ENCODE measurements around the gene TP63. TPM values are rescaled to one million over a fixed set of nuclear protein-coding genes. Genes with fewer than 3 reads are reported as not detected.

Gene TP63
- total and polyA plus RNA-seq, 8 donors, result 0.45 to 2.7 (median 0.84) TPM

- no peak for ATAC-seq
- no peak overlapping the region for H3K4me3 ChIP-seq
- H3K27me3 ChIP-seq, result no peaks in the 10 kb centered on the region
- intact Hi-C loops (cut with DNase I), result no loop called here
- H3K36me3 ChIP-seq, result no peaks in the 10 kb centered on the region
- H3K9me3 ChIP-seq, result no peaks in the 10 kb centered on the region
- no peak overlapping the region for H3K27ac ChIP-seq
- no peak for DNase-seq
- no peaks in the 10 kb centered on the region for H3K4me1 ChIP-seq
- TF ChIP-seq CTCF (IDR thresholded peaks at IDR 0.05), result no peak
These were observed 67.6 kb downstream of the TP63 start for GRCh38 chr3:189698811-189699210.

- H3K9me3 ChIP-seq, result no peaks in the 10 kb centered on the region
- H3K27me3 ChIP-seq, result no peaks in the 10 kb centered on the region
- H3K36me3 ChIP-seq, result no peaks in the 10 kb centered on the region
- intact Hi-C loops (cut with DNase I), result no loop called here
- ATAC-seq (peak; percentile 87), DNase-seq (no peak)
- no peak for TF ChIP-seq CTCF (IDR thresholded peaks at IDR 0.05)
- no peak overlapping the region for H3K27ac ChIP-seq
- no peaks in the 10 kb centered on the region for H3K4me1 ChIP-seq
- no peak overlapping the region for H3K4me3 ChIP-seq
These were observed 68.7 kb downstream of the TP63 start for GRCh38 chr3:189699885-189700284.

- no peak for DNase-seq
- no peak for TF ChIP-seq CTCF (IDR thresholded peaks at IDR 0.05)
- no peaks in the 10 kb centered on the region for H3K4me1 ChIP-seq
- no peaks in the 10 kb centered on the region for H3K27me3 ChIP-seq
- no peak overlapping the region for H3K27ac ChIP-seq
- H3K4me3 ChIP-seq, result no peak overlapping the region
- no peak for ATAC-seq
- H3K9me3 ChIP-seq, result no peaks in the 10 kb centered on the region
- H3K36me3 ChIP-seq, result no peaks in the 10 kb centered on the region
- intact Hi-C loops (cut with DNase I), result no loop called here
These were observed 71.0 kb downstream of the TP63 start for GRCh38 chr3:189702066-189702646.

GRCh38 chr3:189703865-189704264 is 72.7 kb downstream of the TP63 start:
- no peak for ATAC-seq
- no peak overlapping the region for H3K4me3 ChIP-seq
- no peak for TF ChIP-seq CTCF (IDR thresholded peaks at IDR 0.05)
- no peaks in the 10 kb centered on the region for H3K27me3 ChIP-seq
- DNase-seq, result no peak
- no peaks in the 10 kb centered on the region for H3K9me3 ChIP-seq
- H3K4me1 ChIP-seq, result no peaks in the 10 kb centered on the region
- H3K36me3 ChIP-seq, result no peaks in the 10 kb centered on the region
- intact Hi-C loops (cut with DNase I), result no loop called here
- H3K27ac ChIP-seq, result no peak overlapping the region

GRCh38 chr3:189708375-189708774 is 77.2 kb downstream of the TP63 start:
- Histone ChIP-seq H3K4me3 (no peak overlapping the region), H3K36me3 (no peaks in the 10 kb centered on the region), H3K4me1 (peaks cover 0 to 6% of the 10 kb centered on the region in 2 donors), H3K27me3 (no peaks in the 10 kb centered on the region), H3K9me3 (no peaks in the 10 kb centered on the region), H3K27ac (no peak overlapping the region)
- no peak for TF ChIP-seq CTCF (IDR thresholded peaks at IDR 0.05)
- no peak for DNase-seq
- intact Hi-C loops (cut with DNase I), result no loop called here
- ATAC-seq, result no peak

All from left lung (tissue), 10 donors.